Loucy (cell line): Measurements from ENCODE around the gene RPS6KB1.
"Not testable (repeated sequence)": the region's sequence is repeated elsewhere in the genome, so short reads cannot be mapped to it uniquely, and the experiment has no call there.

Source experiments
- H2AFZ ChIP-seq: fragments of 200-600 bp; sonication (generic); 2 replicates; pipeline ENCODE4 v1.6.0; 2016; ENCODE audit warnings: antibody characterized with exemption, mild to moderate bottlenecking, low read length, moderate library complexity
- H3F3A ChIP-seq: fragments of 200-600 bp; 2 replicates; pipeline ENCODE4 v1.6.0; 2016; ENCODE audit warnings: antibody characterized with exemption, low read depth, mild to moderate bottlenecking
- H3K27me3 ChIP-seq: fragments of 200-600 bp; sonication (generic); 2 replicates; pipeline ENCODE4 v1.6.1; 2014; ENCODE audit warnings: low read length, mild to moderate bottlenecking; ENCODE audit not compliant: insufficient read depth, poor library complexity, severe bottlenecking
- H3K36me3 ChIP-seq: fragments of 200-600 bp; sonication (generic); 2 replicates; pipeline ENCODE4 v1.6.1; 2016; ENCODE audit warnings: low read length; ENCODE audit not compliant: insufficient read depth
- H3K4me1 ChIP-seq: fragments of 200-600 bp; sonication (generic); 2 replicates; pipeline ENCODE4 v1.5.1; 2014; ENCODE audit warnings: low read length, mild to moderate bottlenecking; ENCODE audit not compliant: insufficient read depth, poor library complexity, severe bottlenecking
- H3K4me2 ChIP-seq: fragments of 200-600 bp; sonication (generic); 2 replicates; pipeline ENCODE4 v1.6.0; 2014; ENCODE audit warnings: antibody characterized with exemption, low read length, low read depth, mild to moderate bottlenecking; ENCODE audit not compliant: poor library complexity, severe bottlenecking
- H3K4me3 ChIP-seq: fragments of 200-600 bp; sonication (generic); 2 replicates; pipeline ENCODE4 v1.5.1; 2014; ENCODE audit warnings: low read length, mild to moderate bottlenecking, mixed read lengths; ENCODE audit not compliant: poor library complexity, severe bottlenecking
- H3K79me2 ChIP-seq: fragments of 200-600 bp; sonication (generic); 2 replicates; pipeline ENCODE4 v1.6.1; 2014; ENCODE audit warnings: low read length; ENCODE audit not compliant: insufficient read depth
- H3K9ac ChIP-seq: fragments of 200-600 bp; sonication (generic); 2 replicates; pipeline ENCODE4 v1.6.0; 2014; ENCODE audit warnings: mild to moderate bottlenecking, low read depth, low read length, moderate library complexity; ENCODE audit not compliant: poor library complexity, severe bottlenecking
- H3K9me2 ChIP-seq: fragments of 200-600 bp; sonication (generic); replicated peaks from 2 replicates; pipeline ENCODE4 v1.6.1; 2016; ENCODE audit warnings: low read depth, low read length, mixed read lengths
- H3K9me3 ChIP-seq: fragments of 200-600 bp; sonication (generic); 2 replicates; pipeline ENCODE4 v1.6.1; 2014; ENCODE audit warnings: mild to moderate bottlenecking, antibody characterized with exemption, low read length, low read depth; ENCODE audit not compliant: insufficient read depth
- H4K20me1 ChIP-seq: fragments of 200-600 bp; sonication (generic); 2 replicates; pipeline ENCODE4 v1.6.0; 2014; ENCODE audit warnings: antibody characterized with exemption, low read length, mild to moderate bottlenecking; ENCODE audit not compliant: insufficient read depth, poor library complexity, severe bottlenecking
- CTCF ChIP-seq: fragments of 200-600 bp; sonication (generic); conservative IDR thresholded peaks from 2 replicates; pipeline ENCODE4 v1.5.1; 2014; ENCODE audit warnings: mild to moderate bottlenecking, antibody characterized with exemption, low read length
- EZH2phosphoT487 ChIP-seq: fragments of 200-600 bp; IDR thresholded peaks from 2 replicates; pipeline ENCODE4 v1.6.1; 2018; ENCODE audit warnings: antibody characterized with exemption, mild to moderate bottlenecking, moderate library complexity, borderline replicate concordance

RPS6KB1 gene

GRCh38 chr17:59963738-59964481 is 71.0 kb downstream of the RPS6KB1 start:
- H3K9me3 ChIP-seq = no peaks in the 10 kb centered on the region
- peaks cover 18% of the 10 kb centered on the region for H3K4me1 ChIP-seq
- H3K4me3 ChIP-seq = peak overlapping the region; percentile 83
- no peaks in the 10 kb centered on the region for H3K27me3 ChIP-seq
- peaks cover 14% of the 10 kb centered on the region; the same call in 1 of the 2 replicates for H3K79me2 ChIP-seq
- H3K4me2 ChIP-seq = peak overlapping the region; percentile 89
- H3K36me3 ChIP-seq = no peaks in the 10 kb centered on the region
- H3F3A ChIP-seq = no peaks in the 10 kb centered on the region
- H3K9ac ChIP-seq = peak overlapping the region; percentile 75
- no peaks in the 10 kb centered on the region for H4K20me1 ChIP-seq
- no peak for TF ChIP-seq EZH2phosphoT487
- TF ChIP-seq CTCF = no peak
- peak overlapping the region; percentile 97 for H2AFZ ChIP-seq
- H3K9me2 ChIP-seq = no peaks in the 10 kb centered on the region

GRCh38 chr17:59964482-59965328 is 71.8 kb downstream of the RPS6KB1 start, which contains the start of gene RNFT1:
Gene RNFT1 (minus strand): TSS chr17:59964740. CDS start chr17:59964663, 77 bp downstream.
- H2AFZ ChIP-seq = peak within 1 kb of the TSS; percentile 97
- H3K79me2 ChIP-seq = peaks cover 14% of the 10 kb centered on the region; the same call in 1 of the 2 replicates
- peaks cover 18% of the 10 kb centered on the region for H3K4me1 ChIP-seq
- H3K4me3 ChIP-seq = peak within 1 kb of the TSS; percentile 83
- no peaks in the 10 kb centered on the region for H3K9me3 ChIP-seq
- H3K4me2 ChIP-seq = peak within 1 kb of the TSS; percentile 89
- no peaks in the 10 kb centered on the region for H3K36me3 ChIP-seq
- TF ChIP-seq CTCF (no peak), EZH2phosphoT487 (no peak)
- peak within 1 kb of the TSS; percentile 75 for H3K9ac ChIP-seq
- no peaks in the 10 kb centered on the region for H4K20me1 ChIP-seq
- no peaks in the 10 kb centered on the region for H3F3A ChIP-seq
- no peaks in the 10 kb centered on the region for H3K9me2 ChIP-seq
- no peaks in the 10 kb centered on the region for H3K27me3 ChIP-seq

GRCh38 chr17:59971771-59972170 is 78.8 kb downstream of the RPS6KB1 start:
- not testable (repeated sequence) for H3K36me3 ChIP-seq, H3K27me3 ChIP-seq, H4K20me1 ChIP-seq, H3K9me2 ChIP-seq, H2AFZ ChIP-seq, H3K9me3 ChIP-seq, H3K4me3 ChIP-seq, H3K79me2 ChIP-seq, H3F3A ChIP-seq, H3K4me2 ChIP-seq, H3K4me1 ChIP-seq, H3K9ac ChIP-seq
